MM.1S (cell line): ENCODE results near the gene POLR3A.

Experiments
- DNase-seq: peaks from one replicate; pipeline ENCODE4 v3.0.0-alpha.2; 2015
- H2AFZ ChIP-seq: fragments of 300-600 bp; sonication (generic); 2 replicates; pipeline ENCODE4 v1.6.0; 2016; ENCODE audit warnings: antibody characterized with exemption, low read length
- H3F3A ChIP-seq: fragments of 300-600 bp; sonication (generic); 2 replicates; pipeline ENCODE4 v1.6.1; 2016; ENCODE audit warnings: mild to moderate bottlenecking, antibody characterized with exemption, low read length, moderate library complexity, mixed read lengths; ENCODE audit not compliant: insufficient read depth
- H3K27ac ChIP-seq: fragments of 300-600 bp; sonication (generic); 2 replicates; pipeline ENCODE4 v1.5.1; 2016; ENCODE audit warnings: mild to moderate bottlenecking, low read length
- H3K27me3 ChIP-seq: fragments of 300-600 bp; sonication (generic); replicated peaks from 2 replicates; pipeline ENCODE4 v1.6.0; 2016; ENCODE audit warnings: low read length; ENCODE audit not compliant: insufficient read depth
- H3K36me3 ChIP-seq: fragments of 300-600 bp; sonication (generic); replicated peaks from 2 replicates; pipeline ENCODE4 v1.6.1; 2016; ENCODE audit warnings: mild to moderate bottlenecking, low read length, mixed read lengths; ENCODE audit not compliant: insufficient read depth
- H3K4me1 ChIP-seq: fragments of 300-600 bp; sonication (generic); 2 replicates; pipeline ENCODE4 v1.6.1; 2016; ENCODE audit warnings: low read length, mixed read lengths
- H3K4me2 ChIP-seq: fragments of 300-600 bp; sonication (generic); 2 replicates; pipeline ENCODE4 v1.6.0; 2016; ENCODE audit warnings: low read depth, low read length
- H3K4me3 ChIP-seq: fragments of 300-600 bp; sonication (generic); 2 replicates; pipeline ENCODE4 v1.5.1; 2016; ENCODE audit warnings: low read length, mixed read lengths
- H3K79me2 ChIP-seq: fragments of 300-600 bp; sonication (generic); 2 replicates; pipeline ENCODE4 v1.6.1; 2016; ENCODE audit warnings: mixed run types, low read length, mixed read lengths
- H3K9ac ChIP-seq: fragments of 300-600 bp; sonication (generic); 2 replicates; pipeline ENCODE4 v1.6.1; 2016; ENCODE audit warnings: low read length, mixed read lengths
- H3K9me2 ChIP-seq: fragments of 300-600 bp; sonication (generic); replicated peaks from 2 replicates; pipeline ENCODE4 v1.6.1; 2016; ENCODE audit warnings: mild to moderate bottlenecking, low read length, mixed read lengths; ENCODE audit not compliant: insufficient read depth
- H3K9me3 ChIP-seq: fragments of 300-600 bp; sonication (generic); replicated peaks from 2 replicates; pipeline ENCODE4 v1.6.1; 2016; ENCODE audit warnings: mild to moderate bottlenecking, low read length, mixed read lengths; ENCODE audit not compliant: insufficient read depth
- H4K20me1 ChIP-seq: fragments of 300-600 bp; sonication (generic); 2 replicates; pipeline ENCODE4 v1.6.1; 2016; ENCODE audit warnings: mild to moderate bottlenecking, low read length, moderate library complexity, mixed read lengths; ENCODE audit not compliant: insufficient read depth
- CTCF ChIP-seq: fragments of 300-600 bp; sonication (generic); IDR thresholded peaks from 2 replicates; pipeline ENCODE4 v1.5.1; 2016; ENCODE audit warnings: antibody characterized with exemption, low read length, mixed read lengths
- EZH2 ChIP-seq: fragments of 300-600 bp; sonication (generic); optimal IDR thresholded peaks from 2 replicates; pipeline ENCODE3; 2017; ENCODE audit warnings: low read depth, mild to moderate bottlenecking, antibody characterized with exemption, low read length, mixed read lengths
- EZH2phosphoT487 ChIP-seq: fragments of 300-600 bp; sonication (generic); IDR thresholded peaks from 2 replicates; pipeline ENCODE4 v1.6.1; 2018; ENCODE audit warnings: antibody characterized with exemption, low read length

Gene POLR3A

GRCh38 chr10:77971804-77972144 lies 57.5 kb downstream of the POLR3A start:
- peaks cover 10% of the 10 kb centered on the region for H3K4me1 ChIP-seq
- no peak overlapping the region for H2AFZ ChIP-seq
- no peak for DNase-seq
- no peak overlapping the region for H3K27ac ChIP-seq
- no peak overlapping the region for H3K4me3 ChIP-seq
- H3K9me3 ChIP-seq, result no peaks in the 10 kb centered on the region
- H3K9me2 ChIP-seq, result no peaks in the 10 kb centered on the region
- TF ChIP-seq EZH2, result no peak
- TF ChIP-seq EZH2phosphoT487, result no peak
- TF ChIP-seq CTCF, result no peak
- no peaks in the 10 kb centered on the region for H4K20me1 ChIP-seq
- H3K79me2 ChIP-seq, result no peaks in the 10 kb centered on the region
- no peak overlapping the region for H3K4me2 ChIP-seq
- no peaks in the 10 kb centered on the region for H3K36me3 ChIP-seq
- no peak overlapping the region for H3K9ac ChIP-seq
- H3K27me3 ChIP-seq, result no peaks in the 10 kb centered on the region
- no peaks in the 10 kb centered on the region for H3F3A ChIP-seq

- TF ChIP-seq EZH2, result no peak
- no peak for TF ChIP-seq EZH2phosphoT487
- no peak for TF ChIP-seq CTCF
- peaks cover 10% of the 10 kb centered on the region for H3K4me1 ChIP-seq
- no peaks in the 10 kb centered on the region for H3K27me3 ChIP-seq
- H3K36me3 ChIP-seq, result no peaks in the 10 kb centered on the region
- no peaks in the 10 kb centered on the region for H3K79me2 ChIP-seq
- H2AFZ ChIP-seq, result no peak overlapping the region
- peak; percentile 33 for DNase-seq
- H3K4me2 ChIP-seq, result no peak overlapping the region
- H3K4me3 ChIP-seq, result no peak overlapping the region
- no peaks in the 10 kb centered on the region for H3K9me3 ChIP-seq
- no peaks in the 10 kb centered on the region for H4K20me1 ChIP-seq
- no peak overlapping the region for H3K27ac ChIP-seq
- no peak overlapping the region for H3K9ac ChIP-seq
- no peaks in the 10 kb centered on the region for H3K9me2 ChIP-seq
- H3F3A ChIP-seq, result no peaks in the 10 kb centered on the region
These were observed 58.2 kb downstream of the POLR3A start for GRCh38 chr10:77970869-77971803.

- no peak overlapping the region for H3K4me3 ChIP-seq
- H3K27ac ChIP-seq, result no peak overlapping the region
- peaks cover 10% of the 10 kb centered on the region for H3K4me1 ChIP-seq
- H3K27me3 ChIP-seq, result no peaks in the 10 kb centered on the region
- H3K36me3 ChIP-seq, result no peaks in the 10 kb centered on the region
- no peaks in the 10 kb centered on the region for H3K9me3 ChIP-seq
- no peaks in the 10 kb centered on the region for H4K20me1 ChIP-seq
- H3K79me2 ChIP-seq, result no peaks in the 10 kb centered on the region
- H3K4me2 ChIP-seq, result no peak overlapping the region
- H3K9me2 ChIP-seq, result no peaks in the 10 kb centered on the region
- no peaks in the 10 kb centered on the region for H3F3A ChIP-seq
- no peak overlapping the region for H2AFZ ChIP-seq
- no peak overlapping the region for H3K9ac ChIP-seq
- TF ChIP-seq CTCF (no peak), EZH2phosphoT487 (no peak), EZH2 (no peak)
- no peak for DNase-seq
These were observed 60.2 kb downstream of the POLR3A start for GRCh38 chr10:77969114-77969513.
